BJ (cell line): ENCODE measurements around the gene BCAS1. TPM values are rescaled to one million over a fixed set of nuclear protein-coding genes. Genes with fewer than 3 reads are reported as not detected.

ENCODE experiments used
- CTCF ChIA-PET: fragments of 350-600 bp; formaldehyde crosslinking; extraction: SDS; loops from one replicate; lab custom pipeline; 2021; ENCODE audit warnings: antibody characterized with exemption, inconsistent platforms; lab: Yijun Ruan, JAX
- POLR2A ChIA-PET: fragments of 300-600 bp; sonication (Branson Sonifier 250); formaldehyde crosslinking; extraction: SDS; loops from one replicate; lab custom pipeline; 2021; ENCODE audit warnings: antibody characterized with exemption; lab: Charles Lee
- DNase-seq: peaks from one replicate; pipeline ENCODE4 v3.0.0-alpha.2; 2011; ENCODE audit warnings: low read depth
- H3K27me3 ChIP-seq: 2 replicates; pipeline ENCODE4 v1.6.0; 2011; ENCODE audit warnings: low read length; ENCODE audit not compliant: control insufficient read depth, insufficient read depth
- H3K36me3 ChIP-seq: 2 replicates; pipeline ENCODE4 v1.5.1; 2011; ENCODE audit warnings: low read length; ENCODE audit not compliant: control insufficient read depth, insufficient read depth
- H3K4me3 ChIP-seq: 2 replicates; pipeline ENCODE4 v1.5.1; 2011; ENCODE audit warnings: low read depth, mild to moderate bottlenecking, control low read depth, low read length
- polyA plus RNA-seq: library from polyadenylated mRNA; depleted of rRNA; stranded (reverse); fragments of >200 nt; gene quantifications from 2 replicates; pipeline ENCODE4 v1.2.3, GENCODE V29; 2011
- TF ChIP-seq, protein P1 (sequence below): IDR thresholded peaks from 2 replicates; pipeline ENCODE4 v1.5.1; 2011; ENCODE audit warnings: low read depth, mild to moderate bottlenecking, control low read depth, inconsistent platforms, low read length, moderate library complexity; ENCODE audit not compliant: insufficient read depth

Gene BCAS1
- polyA plus RNA-seq, 1 experiment: not detected

DNA sequence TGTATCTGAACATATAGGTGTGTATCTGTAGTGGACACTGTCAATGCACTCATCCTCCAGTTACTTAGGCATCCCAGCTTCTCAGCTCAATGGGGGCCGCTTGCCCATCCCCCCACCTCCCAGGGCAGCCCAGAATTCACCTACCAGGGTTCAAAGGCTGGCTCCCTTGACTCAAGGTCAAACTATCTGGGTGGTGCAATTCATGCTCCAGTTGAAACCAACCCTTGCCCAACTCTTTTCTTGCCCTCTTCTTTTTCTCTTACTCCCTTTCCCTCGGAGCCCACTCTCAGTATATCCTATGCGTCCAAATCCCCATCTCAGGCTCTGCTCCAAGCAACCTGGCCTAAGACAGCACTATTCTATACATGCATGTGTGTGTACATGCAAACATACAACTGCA, 127.4 kb downstream of the BCAS1 start:
- H3K4me3 ChIP-seq: no peak overlapping the region
- no peaks in the 10 kb centered on the region for H3K36me3 ChIP-seq
- CTCF ChIA-PET: interaction anchor here (1.7 kb wide), 1 partner anchor 14 kb away, joined by 4 read pairs; no protein-coding TSS in a partner anchor
- DNase-seq: no peak
- TF ChIP-seq, protein P1, sequence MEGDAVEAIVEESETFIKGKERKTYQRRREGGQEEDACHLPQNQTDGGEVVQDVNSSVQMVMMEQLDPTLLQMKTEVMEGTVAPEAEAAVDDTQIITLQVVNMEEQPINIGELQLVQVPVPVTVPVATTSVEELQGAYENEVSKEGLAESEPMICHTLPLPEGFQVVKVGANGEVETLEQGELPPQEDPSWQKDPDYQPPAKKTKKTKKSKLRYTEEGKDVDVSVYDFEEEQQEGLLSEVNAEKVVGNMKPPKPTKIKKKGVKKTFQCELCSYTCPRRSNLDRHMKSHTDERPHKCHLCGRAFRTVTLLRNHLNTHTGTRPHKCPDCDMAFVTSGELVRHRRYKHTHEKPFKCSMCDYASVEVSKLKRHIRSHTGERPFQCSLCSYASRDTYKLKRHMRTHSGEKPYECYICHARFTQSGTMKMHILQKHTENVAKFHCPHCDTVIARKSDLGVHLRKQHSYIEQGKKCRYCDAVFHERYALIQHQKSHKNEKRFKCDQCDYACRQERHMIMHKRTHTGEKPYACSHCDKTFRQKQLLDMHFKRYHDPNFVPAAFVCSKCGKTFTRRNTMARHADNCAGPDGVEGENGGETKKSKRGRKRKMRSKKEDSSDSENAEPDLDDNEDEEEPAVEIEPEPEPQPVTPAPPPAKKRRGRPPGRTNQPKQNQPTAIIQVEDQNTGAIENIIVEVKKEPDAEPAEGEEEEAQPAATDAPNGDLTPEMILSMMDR: no peak
- POLR2A ChIA-PET: no interaction called here
- no peaks in the 10 kb centered on the region for H3K27me3 ChIP-seq

DNA sequence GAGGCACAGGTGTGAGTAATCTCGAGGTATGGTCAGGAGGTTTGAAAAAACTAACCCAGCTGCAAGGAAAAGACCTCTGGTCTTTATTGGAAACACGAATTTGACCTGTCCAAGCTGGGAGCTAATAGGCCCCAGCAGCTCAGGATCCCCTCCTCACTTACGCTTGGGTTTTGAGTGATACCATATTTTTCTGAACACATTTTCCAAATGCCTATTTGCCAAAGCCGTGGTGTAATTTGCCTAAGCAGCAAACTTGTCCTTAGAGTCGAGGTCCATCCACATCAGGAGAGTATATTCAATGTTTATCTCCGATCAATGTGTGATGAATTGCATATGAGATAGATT, 128.0 kb downstream of the BCAS1 start:
- Histone ChIP-seq H3K27me3 (no peaks in the 10 kb centered on the region), H3K36me3 (no peaks in the 10 kb centered on the region), H3K4me3 (no peak overlapping the region)
- TF ChIP-seq, protein P1: no peak
- ChIA-PET CTCF (interaction anchor here (0.7 to 1.7 kb wide), 6 partner anchors 15 to 395 kb away, joined by 3 to 5 read pairs (median 4); no protein-coding TSS in a partner anchor), POLR2A (no interaction called here)
- no peak for DNase-seq

DNA sequence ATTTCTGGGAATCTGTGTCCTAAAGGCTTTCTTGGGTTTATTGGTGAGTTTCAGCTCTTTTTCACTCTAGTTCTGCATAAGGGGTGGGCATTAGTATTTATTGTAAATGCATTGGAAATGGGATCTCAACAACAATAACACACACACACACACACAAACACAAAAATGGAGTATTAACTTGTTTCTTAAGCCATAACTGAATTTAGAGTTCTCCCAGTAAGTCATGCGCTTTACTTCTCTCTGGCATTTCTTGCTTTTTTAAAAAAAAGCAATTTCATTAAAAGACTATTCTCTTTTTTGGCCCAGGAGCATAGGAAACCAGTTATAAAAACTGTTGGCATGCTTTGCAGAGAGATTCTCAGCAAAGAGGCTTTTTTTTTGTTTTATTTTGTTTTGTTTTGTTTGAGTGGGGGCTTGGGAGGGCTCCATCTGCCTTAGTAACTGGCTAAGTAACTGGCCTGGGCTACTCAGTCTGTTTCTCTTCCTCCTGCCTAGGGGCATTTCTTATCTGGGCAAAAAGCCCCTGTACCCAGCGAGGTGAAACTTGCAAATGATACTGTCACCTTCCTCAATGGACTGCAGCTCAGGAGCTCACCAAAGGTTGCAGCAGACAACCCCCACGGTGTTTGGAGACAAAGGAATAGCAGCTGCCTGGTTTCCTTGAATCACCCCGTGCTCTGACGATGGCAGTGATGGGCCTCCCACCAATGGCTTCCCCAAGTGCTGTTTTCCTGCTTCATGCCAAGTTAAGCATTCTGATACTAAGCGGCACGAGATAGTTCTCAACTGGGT, 128.5 kb downstream of the BCAS1 start:
- Histone ChIP-seq H3K36me3 (no peaks in the 10 kb centered on the region), H3K4me3 (no peak overlapping the region), H3K27me3 (no peaks in the 10 kb centered on the region)
- POLR2A ChIA-PET: no interaction called here
- TF ChIP-seq, protein P1: no peak
- DNase-seq: no peak
- CTCF ChIA-PET: interaction anchor here (0.5 to 1.7 kb wide), 9 partner anchors 15 to 394 kb away, joined by 3 to 5 read pairs (median 3); no protein-coding TSS in a partner anchor

DNA sequence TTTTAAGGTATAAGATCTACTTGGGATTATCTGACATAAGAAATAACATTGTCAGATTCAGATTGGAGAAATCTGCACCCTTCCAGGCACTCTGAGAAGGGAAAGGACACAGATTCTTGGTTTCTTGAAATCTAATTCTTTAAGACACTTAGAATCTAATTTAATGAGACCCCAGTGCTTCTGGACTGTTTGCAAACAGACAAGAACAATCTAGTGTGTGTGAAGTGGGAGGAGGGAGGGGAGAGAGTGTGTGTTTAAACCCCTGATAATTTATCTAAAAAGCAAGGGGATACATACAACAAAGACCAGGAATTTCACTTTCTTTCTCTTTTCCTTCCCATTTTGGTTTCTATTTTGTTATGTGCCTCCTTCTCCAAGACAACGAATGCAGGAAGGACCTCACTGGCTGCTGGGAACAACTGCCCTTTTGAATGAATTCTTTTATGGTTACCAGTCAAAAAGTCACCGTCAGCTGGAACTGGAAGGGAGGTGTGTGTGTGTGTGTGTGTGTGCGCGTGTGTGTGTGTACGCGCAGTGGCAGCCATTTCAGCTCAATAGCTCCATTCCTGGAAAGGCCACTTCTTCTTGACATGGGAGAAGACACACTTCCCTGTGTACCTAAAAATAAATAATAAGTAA, 129.4 kb downstream of the BCAS1 start:
- Histone ChIP-seq H3K27me3 (no peaks in the 10 kb centered on the region), H3K4me3 (no peak overlapping the region), H3K36me3 (no peaks in the 10 kb centered on the region)
- TF ChIP-seq, protein P1: no peak
- POLR2A ChIA-PET: no interaction called here
- peak; percentile 63 for DNase-seq
- CTCF ChIA-PET: interaction anchor here (0.5 to 2.3 kb wide), 9 partner anchors 16 to 393 kb away, joined by 3 to 10 read pairs (median 4); no protein-coding TSS in a partner anchor

DNA sequence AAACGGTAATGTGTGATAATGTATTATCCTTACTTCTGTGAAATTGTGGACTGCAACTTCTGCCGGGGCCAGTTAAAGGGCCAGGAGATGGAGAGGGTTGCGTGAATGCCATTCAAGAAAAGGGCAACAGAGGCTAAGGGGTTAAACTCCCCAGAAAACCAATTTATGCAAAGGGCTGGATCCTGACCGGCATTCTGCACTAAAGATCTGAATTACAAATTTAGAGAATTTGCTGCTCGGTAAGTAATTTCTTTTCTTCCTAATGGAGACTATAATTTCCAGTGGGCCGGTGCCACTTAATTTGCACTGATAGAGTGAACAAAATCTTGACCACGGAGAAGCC, 130.1 kb downstream of the BCAS1 start:
- Histone ChIP-seq H3K4me3 (no peak overlapping the region), H3K27me3 (no peaks in the 10 kb centered on the region), H3K36me3 (no peaks in the 10 kb centered on the region)
- TF ChIP-seq, protein P1: no peak
- no peak for DNase-seq
- ChIA-PET CTCF (interaction anchor here (0.6 to 3.2 kb wide), 25 partner anchors 9 to 1483 kb away, joined by 3 to 32 read pairs (median 4); no protein-coding TSS in a partner anchor), POLR2A (interaction anchor here (0.7 to 1.0 kb wide), 2 partner anchors 273 to 329 kb away, joined by 3 to 4 read pairs; no protein-coding TSS in a partner anchor)
